ENCODE measurements around the gene CNDP2.

CNDP2 gene

GRCh38 chr18:74482697-74483096, 13.5 kb upstream of the CNDP2 start:
- no peaks in the 10 kb centered on the region for H3K9me3 Mint-ChIP-seq
- H3K4me3 Mint-ChIP-seq: no peak overlapping the region
- H3K4me1 Mint-ChIP-seq: peaks cover 17% of the 10 kb centered on the region
- no peak overlapping the region for H3K27ac Mint-ChIP-seq
- no peak for DNase-seq
- peaks cover 27% of the 10 kb centered on the region for H3K27me3 Mint-ChIP-seq
- no peaks in the 10 kb centered on the region for H3K36me3 Mint-ChIP-seq
- CTCF ChIA-PET: interaction anchor here (1.5 kb wide), 1 partner anchor 11 kb away, joined by 6 read pairs; no protein-coding TSS in a partner anchor

- Mint-ChIP-seq H3K27me3 (peaks cover 30% of the 10 kb centered on the region), H3K9me3 (no peaks in the 10 kb centered on the region), H3K4me1 (peaks cover 17% of the 10 kb centered on the region), H3K27ac (no peak overlapping the region), H3K36me3 (no peaks in the 10 kb centered on the region), H3K4me3 (no peak overlapping the region)
- DNase-seq: no peak
- CTCF ChIA-PET: interaction anchor here (1.7 kb wide), 1 partner anchor 132 kb away, joined by 8 read pairs; no protein-coding TSS in a partner anchor
Measured at GRCh38 chr18:74486119-74486849, 9.9 kb upstream of the CNDP2 start.

- CTCF ChIA-PET: no interaction called here
- Mint-ChIP-seq H3K36me3 (no peaks in the 10 kb centered on the region), H3K27ac (no peak overlapping the region), H3K4me1 (peaks cover 17% of the 10 kb centered on the region), H3K4me3 (no peak overlapping the region), H3K27me3 (peaks cover 34% of the 10 kb centered on the region), H3K9me3 (no peaks in the 10 kb centered on the region)
- peak; percentile 1 for DNase-seq
Measured at GRCh38 chr18:74488354-74488753, 7.8 kb upstream of the CNDP2 start.

GRCh38 chr18:74488864-74489263, 7.3 kb upstream of the CNDP2 start:
- CTCF ChIA-PET: no interaction called here
- Mint-ChIP-seq H3K27ac (no peak overlapping the region), H3K36me3 (no peaks in the 10 kb centered on the region), H3K4me1 (peaks cover 20% of the 10 kb centered on the region), H3K4me3 (no peak overlapping the region), H3K27me3 (peaks cover 39% of the 10 kb centered on the region), H3K9me3 (no peaks in the 10 kb centered on the region)
- peak; percentile 5 for DNase-seq

- Mint-ChIP-seq H3K4me1 (peaks cover 19% of the 10 kb centered on the region), H3K27me3 (peaks cover 37% of the 10 kb centered on the region), H3K27ac (no peak overlapping the region), H3K36me3 (no peaks in the 10 kb centered on the region), H3K9me3 (no peaks in the 10 kb centered on the region), H3K4me3 (no peak overlapping the region)
- DNase-seq: peak; percentile 1
- CTCF ChIA-PET: no interaction called here
Measured at GRCh38 chr18:74489676-74490075, 6.5 kb upstream of the CNDP2 start.

GRCh38 chr18:74492259-74492658, 3.9 kb upstream of the CNDP2 start:
- no peak overlapping the region for H3K4me3 Mint-ChIP-seq
- CTCF ChIA-PET: interaction anchor here (0.6 to 6.6 kb wide), 8 partner anchors 15 to 295 kb away, joined by 3 to 173 read pairs (median 4); no protein-coding TSS in a partner anchor
- no peak overlapping the region for H3K27ac Mint-ChIP-seq
- peaks cover 36% of the 10 kb centered on the region for H3K27me3 Mint-ChIP-seq
- DNase-seq: peak; percentile 11
- H3K4me1 Mint-ChIP-seq: peaks cover 19% of the 10 kb centered on the region
- no peaks in the 10 kb centered on the region for H3K9me3 Mint-ChIP-seq
- H3K36me3 Mint-ChIP-seq: peaks cover 6% of the 10 kb centered on the region

- H3K4me1 Mint-ChIP-seq: peaks cover 33% of the 10 kb centered on the region
- H3K4me3 Mint-ChIP-seq: no peak overlapping the region
- H3K36me3 Mint-ChIP-seq: peaks cover 11% of the 10 kb centered on the region
- peak; percentile 82 for DNase-seq
- CTCF ChIA-PET: interaction anchor here (0.6 to 6.6 kb wide), 23 partner anchors 9 to 411 kb away, joined by 3 to 173 read pairs (median 5); partner anchors contain the start of gene DIPK1C
- H3K27me3 Mint-ChIP-seq: peaks cover 29% of the 10 kb centered on the region
- no peaks in the 10 kb centered on the region for H3K9me3 Mint-ChIP-seq
- no peak overlapping the region for H3K27ac Mint-ChIP-seq
Measured at GRCh38 chr18:74493689-74494088, 2.5 kb upstream of the CNDP2 start.

GRCh38 chr18:74494514-74494913, 1.6 kb upstream of the CNDP2 start:
- H3K9me3 Mint-ChIP-seq: no peaks in the 10 kb centered on the region
- no peak for DNase-seq
- peaks cover 41% of the 10 kb centered on the region for H3K4me1 Mint-ChIP-seq
- no peak overlapping the region for H3K27ac Mint-ChIP-seq
- H3K36me3 Mint-ChIP-seq: peaks cover 11% of the 10 kb centered on the region
- H3K27me3 Mint-ChIP-seq: peaks cover 23% of the 10 kb centered on the region
- CTCF ChIA-PET: interaction anchor here (1.5 to 6.6 kb wide), 4 partner anchors 21 to 152 kb away, joined by 4 to 173 read pairs (median 30); no protein-coding TSS in a partner anchor
- peak overlapping the region; percentile 32 for H3K4me3 Mint-ChIP-seq

- Mint-ChIP-seq H3K4me3 (peak overlapping the region; percentile 82), H3K4me1 (peaks cover 61% of the 10 kb centered on the region), H3K9me3 (no peaks in the 10 kb centered on the region), H3K27ac (peak overlapping the region; percentile 95), H3K36me3 (peaks cover 26% of the 10 kb centered on the region), H3K27me3 (peaks cover 22% of the 10 kb centered on the region)
- DNase-seq: peak; percentile 60
- CTCF ChIA-PET: interaction anchor here (0.9 to 6.6 kb wide), 6 partner anchors 55 to 433 kb away, joined by 3 to 173 read pairs (median 4); no protein-coding TSS in a partner anchor
Measured at GRCh38 chr18:74496508-74497323, 553 bp downstream of the CNDP2 start.

GRCh38 chr18:74497324-74497676, 1.1 kb downstream of the CNDP2 start:
- H3K4me1 Mint-ChIP-seq: peaks cover 65% of the 10 kb centered on the region
- peak overlapping the region; percentile 95 for H3K27ac Mint-ChIP-seq
- H3K27me3 Mint-ChIP-seq: peaks cover 17% of the 10 kb centered on the region
- DNase-seq: peak; percentile 24
- H3K36me3 Mint-ChIP-seq: peaks cover 30% of the 10 kb centered on the region
- CTCF ChIA-PET: interaction anchor here (6.6 kb wide), 1 partner anchor 142 kb away, joined by 173 read pairs; no protein-coding TSS in a partner anchor
- H3K9me3 Mint-ChIP-seq: no peaks in the 10 kb centered on the region
- H3K4me3 Mint-ChIP-seq: peak overlapping the region; percentile 82

- CTCF ChIA-PET: interaction anchor here (1.6 kb wide), 1 partner anchor 144 kb away, joined by 3 read pairs; no protein-coding TSS in a partner anchor
- peak overlapping the region; percentile 82 for H3K4me3 Mint-ChIP-seq
- peaks cover 68% of the 10 kb centered on the region for H3K4me1 Mint-ChIP-seq
- H3K27ac Mint-ChIP-seq: peak overlapping the region; percentile 95
- H3K9me3 Mint-ChIP-seq: no peaks in the 10 kb centered on the region
- DNase-seq: no peak
- H3K36me3 Mint-ChIP-seq: peaks cover 34% of the 10 kb centered on the region
- peaks cover 15% of the 10 kb centered on the region for H3K27me3 Mint-ChIP-seq
Measured at GRCh38 chr18:74497778-74498177, 1.6 kb downstream of the CNDP2 start.

- Mint-ChIP-seq H3K4me1 (peaks cover 65% of the 10 kb centered on the region), H3K27me3 (peaks cover 8% of the 10 kb centered on the region), H3K27ac (peak overlapping the region; percentile 95), H3K9me3 (no peaks in the 10 kb centered on the region), H3K4me3 (peak overlapping the region; percentile 82), H3K36me3 (peaks cover 40% of the 10 kb centered on the region)
- peak; percentile 85 for DNase-seq
- CTCF ChIA-PET: interaction anchor here (0.7 to 1.6 kb wide), 4 partner anchors 53 to 145 kb away, joined by 3 to 4 read pairs (median 4); no protein-coding TSS in a partner anchor
Measured at GRCh38 chr18:74498712-74499627, 2.8 kb downstream of the CNDP2 start.

GRCh38 chr18:74499633-74500032, 3.5 kb downstream of the CNDP2 start:
- H3K27me3 Mint-ChIP-seq: peaks cover 8% of the 10 kb centered on the region
- H3K36me3 Mint-ChIP-seq: peaks cover 43% of the 10 kb centered on the region
- H3K4me1 Mint-ChIP-seq: peaks cover 63% of the 10 kb centered on the region
- H3K9me3 Mint-ChIP-seq: no peaks in the 10 kb centered on the region
- CTCF ChIA-PET: interaction anchor here (0.9 to 1.4 kb wide), 2 partner anchors 52 to 146 kb away, joined by 3 to 4 read pairs; no protein-coding TSS in a partner anchor
- peak overlapping the region; percentile 95 for H3K27ac Mint-ChIP-seq
- peak overlapping the region; percentile 82 for H3K4me3 Mint-ChIP-seq
- DNase-seq: peak; percentile 71
